ENCODE measurements around the gene BAIAP2. TPM values are rescaled to one million over a fixed set of nuclear protein-coding genes. Genes with fewer than 3 reads are reported as not detected.

The BAIAP2 gene
- polyA plus RNA-seq, 1 experiment, result 9.6 TPM

GRCh38 chr17:81032641-81033480 lies 2.1 kb upstream of the BAIAP2 start:
- TF ChIP-seq CTCF (IDR thresholded peaks at IDR 0.05; ENCODE audit: low read depth, low read length), result no peak
- no peak for DNase-seq (ENCODE audit: low read depth, low spot score)
- POLR2A ChIA-PET, result interaction anchor here (1.5 kb wide), 1 partner anchor 64 kb away, joined by 7 read pairs; no protein-coding TSS in a partner anchor
- H3K4me3 ChIP-seq (ENCODE audit: low read depth, low read length), result peak overlapping the region; percentile 75; the same call in 1 of the 2 replicates
- H3K27ac ChIP-seq (ENCODE audit: low read depth, low read length), result no peak overlapping the region
- H3K27me3 ChIP-seq (ENCODE audit: control insufficient read depth, insufficient read depth, low read length), result peaks cover 4% of the 10 kb centered on the region
- CTCF ChIA-PET, result interaction anchor here (1.5 to 2.4 kb wide), 2 partner anchors 9 to 65 kb away, joined by 7 to 9 read pairs; no protein-coding TSS in a partner anchor
- H3K9me3 ChIP-seq (ENCODE audit: control insufficient read depth, insufficient read depth, low read length), result peaks cover 4% of the 10 kb centered on the region; the same call in 1 of the 2 replicates

GRCh38 chr17:81033535-81034167 lies 1.3 kb upstream of the BAIAP2 start:
- TF ChIP-seq CTCF (IDR thresholded peaks at IDR 0.05; ENCODE audit: low read depth, low read length), result no peak
- no peak for DNase-seq (ENCODE audit: low read depth, low spot score)
- H3K4me3 ChIP-seq (ENCODE audit: low read depth, low read length), result peak overlapping the region; percentile 75
- no peak overlapping the region for H3K27ac ChIP-seq (ENCODE audit: low read depth, low read length)
- ChIA-PET POLR2A (interaction anchor here (1.5 kb wide), 1 partner anchor 64 kb away, joined by 7 read pairs; no protein-coding TSS in a partner anchor), CTCF (interaction anchor here (1.5 to 2.4 kb wide), 2 partner anchors 10 to 64 kb away, joined by 7 to 9 read pairs; no protein-coding TSS in a partner anchor)
- H3K9me3 ChIP-seq (ENCODE audit: control insufficient read depth, insufficient read depth, low read length), result peaks cover 4% of the 10 kb centered on the region; the same call in 1 of the 2 replicates
- H3K27me3 ChIP-seq (ENCODE audit: control insufficient read depth, insufficient read depth, low read length), result no peaks in the 10 kb centered on the region

GRCh38 chr17:81034168-81034777 lies 678 bp upstream of the BAIAP2 start:
- TF ChIP-seq CTCF (IDR thresholded peaks at IDR 0.05; ENCODE audit: low read depth, low read length), result no peak
- H3K4me3 ChIP-seq (ENCODE audit: low read depth, low read length), result peak overlapping the region; percentile 75
- no peak overlapping the region for H3K27ac ChIP-seq (ENCODE audit: low read depth, low read length)
- H3K9me3 ChIP-seq (ENCODE audit: control insufficient read depth, insufficient read depth, low read length), result peaks cover 8% of the 10 kb centered on the region; the same call in 1 of the 2 replicates
- ChIA-PET POLR2A (interaction anchor here (1.5 kb wide), 1 partner anchor 63 kb away, joined by 7 read pairs; no protein-coding TSS in a partner anchor), CTCF (interaction anchor here (1.5 to 2.4 kb wide), 2 partner anchors 10 to 63 kb away, joined by 7 to 9 read pairs; no protein-coding TSS in a partner anchor)
- DNase-seq (ENCODE audit: low read depth, low spot score), result no peak
- no peaks in the 10 kb centered on the region for H3K27me3 ChIP-seq (ENCODE audit: control insufficient read depth, insufficient read depth, low read length)

GRCh38 chr17:81035521-81036196 lies 708 bp downstream of the BAIAP2 start:
- H3K9me3 ChIP-seq (ENCODE audit: control insufficient read depth, insufficient read depth, low read length), result peaks cover 15% of the 10 kb centered on the region; the same call in 1 of the 2 replicates
- no peak for TF ChIP-seq CTCF (IDR thresholded peaks at IDR 0.05; ENCODE audit: low read depth, low read length)
- no peak for DNase-seq (ENCODE audit: low read depth, low spot score)
- peak overlapping the region; percentile 79 for H3K4me3 ChIP-seq (ENCODE audit: low read depth, low read length)
- no peaks in the 10 kb centered on the region for H3K27me3 ChIP-seq (ENCODE audit: control insufficient read depth, insufficient read depth, low read length)
- ChIA-PET CTCF (interaction anchor here (1.0 kb wide), 1 partner anchor 62 kb away, joined by 3 read pairs; no protein-coding TSS in a partner anchor), POLR2A (interaction anchor here (0.6 to 1.3 kb wide), 3 partner anchors 9 to 10 kb away, joined by 4 to 7 read pairs (median 6); no protein-coding TSS in a partner anchor)
- no peak overlapping the region for H3K27ac ChIP-seq (ENCODE audit: low read depth, low read length)

All from AG04450 (cell line).